ENCODE results near the gene ADNP. TPM values are rescaled to one million over a fixed set of nuclear protein-coding genes. Genes with fewer than 3 reads are reported as not detected.

The ADNP gene
- total and polyA plus RNA-seq, 2 donors (not counting 1 experiment from before 2014, with no cell fraction given) = 20.4 to 94.8 TPM

- ChIA-PET CTCF (interaction anchor here (4.9 kb wide), 1 partner anchor 98 kb away, joined by 25 read pairs; the partner anchor contains the start of gene BCAS4), POLR2A (interaction anchor here (1.1 kb wide), 1 partner anchor 74 kb away, joined by 3 read pairs; no protein-coding TSS in a partner anchor)
- H3K36me3 ChIP-seq (replicated peaks in 1 of 2; ENCODE audit: control extremely low read depth in 1 of 2, control insufficient read depth in 1 of 2, extremely low read depth in 1 of 2, insufficient read depth in 2 of 2, low read length in 1 of 2) = peaks cover 26 to 70% of the 10 kb centered on the region in 2 experiments
- ATAC-seq (ENCODE audit: low read depth) (no peak), DNase-seq (no peak)
- H3K9me3 ChIP-seq (ENCODE audit: control extremely low read depth in 1 of 3, control insufficient read depth in 2 of 3, insufficient read depth in 1 of 3, low read length in 2 of 3) = no peaks in the 10 kb centered on the region
- intact Hi-C loops (cut with micrococcal nuclease) = loop anchor here (5.0 kb wide), 1 partner anchor 35 kb away; no protein-coding TSS in a partner anchor
- H3K79me2 ChIP-seq (ENCODE audit: control insufficient read depth, insufficient read depth, low read length) = peaks cover 8% of the 10 kb centered on the region
- peaks cover 12% of the 10 kb centered on the region for H4K20me1 ChIP-seq (ENCODE audit: control insufficient read depth, insufficient read depth, low read length, poor library complexity, severe bottlenecking)
- Mint-ChIP-seq H3K27me3 (no peaks in the 10 kb centered on the region), H3K9me3 (ENCODE audit: insufficient read depth) (no peaks in the 10 kb centered on the region), H3K4me3 (no peak overlapping the region), H3K4me1 (peaks cover 5% of the 10 kb centered on the region), H3K27ac (peak overlapping the region; percentile 62)
- peak overlapping the region in 1 of 2 donors; percentile 49 for H3K27ac ChIP-seq (ENCODE audit: low read length in 2 of 2)
- H3K4me1 ChIP-seq (ENCODE audit: control insufficient read depth in 2 of 2, insufficient read depth in 2 of 2, low read length in 2 of 2) = no peaks in the 10 kb centered on the region
- 75% methylated on average over 8 of the region's 8 CpGs for whole genome bisulfite sequencing (ENCODE audit: insufficient coverage)
- TF ChIP-seq CTCF (IDR thresholded peaks at IDR 0.05) (no peak), EZH2 (IDR thresholded peaks at IDR 0.05; ENCODE audit: borderline replicate concordance, insufficient read depth, low read depth, low read length, poor library complexity, severe bottlenecking) (no peak)
- H3K27me3 ChIP-seq (replicated peaks in 1 of 4; ENCODE audit: control extremely low read depth in 1 of 4, control insufficient read depth in 3 of 4, insufficient read depth in 4 of 4, low read length in 3 of 4) = no peaks in the 10 kb centered on the region
- no peak overlapping the region for H3K4me3 ChIP-seq (ENCODE audit: control extremely low read depth in 1 of 5, extremely low read depth in 1 of 5, insufficient read depth in 1 of 5, low read depth in 2 of 5, low read length in 4 of 5)
- H3K9ac ChIP-seq (ENCODE audit: low read length) = no peak overlapping the region
- no peak overlapping the region for H3K4me2 ChIP-seq (replicated peaks; ENCODE audit: low read depth, low read length, poor library complexity, severe bottlenecking)
- no peak overlapping the region for H2AFZ ChIP-seq (ENCODE audit: insufficient read depth, low read depth, low read length, poor library complexity, severe bottlenecking)
These were observed 38.8 kb downstream of the ADNP start for GRCh38 chr20:50892394-50892793.

GRCh38 chr20:50891138-50891537, 40.1 kb downstream of the ADNP start:
- Mint-ChIP-seq H3K27ac (peak overlapping the region; percentile 51), H3K4me3 (no peak overlapping the region)
- no peak for DNase-seq

More at GRCh38 chr20:50891138-50891537, 40.1 kb downstream of the ADNP start:
- TF ChIP-seq CTCF (IDR thresholded peaks at IDR 0.05) (no peak), EZH2 (IDR thresholded peaks at IDR 0.05; ENCODE audit: borderline replicate concordance, insufficient read depth, low read depth, low read length, poor library complexity, severe bottlenecking) (no peak)
- no peaks in the 10 kb centered on the region for H3K9me3 Mint-ChIP-seq (ENCODE audit: insufficient read depth)
- H3K27me3 Mint-ChIP-seq = no peaks in the 10 kb centered on the region
- H3K79me2 ChIP-seq (ENCODE audit: control insufficient read depth, insufficient read depth, low read length) = no peaks in the 10 kb centered on the region
- no peaks in the 10 kb centered on the region for H3K4me1 ChIP-seq (ENCODE audit: control insufficient read depth in 2 of 2, insufficient read depth in 2 of 2, low read length in 2 of 2)
- intact Hi-C loops (cut with micrococcal nuclease) = loop anchor here (5.0 kb wide), 1 partner anchor 36 kb away; no protein-coding TSS in a partner anchor
- 84% methylated on average over 5 of the region's 5 CpGs for WGBS (ENCODE audit: insufficient coverage)
- no peak overlapping the region for H3K4me3 ChIP-seq (ENCODE audit: control extremely low read depth in 1 of 5, extremely low read depth in 1 of 5, insufficient read depth in 1 of 5, low read depth in 2 of 5, low read length in 4 of 5)
- no peak overlapping the region for H3K9ac ChIP-seq (ENCODE audit: low read length)
- H3K4me2 ChIP-seq (replicated peaks; ENCODE audit: low read depth, low read length, poor library complexity, severe bottlenecking) = no peak overlapping the region
- POLR2A ChIA-PET = interaction anchor here (0.7 to 1.1 kb wide), 2 partner anchors 73 to 101 kb away, joined by 3 read pairs; no protein-coding TSS in a partner anchor
- ATAC-seq (ENCODE audit: low read depth) = no peak
- peaks cover 5% of the 10 kb centered on the region for H3K4me1 Mint-ChIP-seq
- H3K27me3 ChIP-seq (replicated peaks in 1 of 4; ENCODE audit: control extremely low read depth in 1 of 4, control insufficient read depth in 3 of 4, insufficient read depth in 4 of 4, low read length in 3 of 4) = no peaks in the 10 kb centered on the region
- no peaks in the 10 kb centered on the region for H3K9me3 ChIP-seq (ENCODE audit: control extremely low read depth in 1 of 3, control insufficient read depth in 2 of 3, insufficient read depth in 1 of 3, low read length in 2 of 3)
- peaks cover 9% of the 10 kb centered on the region for H4K20me1 ChIP-seq (ENCODE audit: control insufficient read depth, insufficient read depth, low read length, poor library complexity, severe bottlenecking)
- H2AFZ ChIP-seq (ENCODE audit: insufficient read depth, low read depth, low read length, poor library complexity, severe bottlenecking) = no peak overlapping the region
- H3K36me3 ChIP-seq (replicated peaks in 1 of 2; ENCODE audit: control extremely low read depth in 1 of 2, control insufficient read depth in 1 of 2, extremely low read depth in 1 of 2, insufficient read depth in 2 of 2, low read length in 1 of 2) = peaks cover 26 to 65% of the 10 kb centered on the region in 2 experiments
- CTCF ChIA-PET = interaction anchor here (1.0 to 4.9 kb wide), 3 partner anchors 37 to 733 kb away, joined by 3 to 25 read pairs (median 3); partner anchors contain the start of gene BCAS4
- no peak overlapping the region for H3K27ac ChIP-seq (ENCODE audit: low read length in 2 of 2)

All from B cell (primary cell).